ENCODE measurements around the gene SBF2. TPM values are rescaled to one million over a fixed set of nuclear protein-coding genes. Genes with fewer than 3 reads are reported as not detected.
"Not testable (repeated sequence)": the region's sequence is repeated elsewhere in the genome, so short reads cannot be mapped to it uniquely, and the experiment has no call there.

SBF2 gene
- total RNA-seq, 1 donor from 2014 or later: 30.7 TPM

DNA sequence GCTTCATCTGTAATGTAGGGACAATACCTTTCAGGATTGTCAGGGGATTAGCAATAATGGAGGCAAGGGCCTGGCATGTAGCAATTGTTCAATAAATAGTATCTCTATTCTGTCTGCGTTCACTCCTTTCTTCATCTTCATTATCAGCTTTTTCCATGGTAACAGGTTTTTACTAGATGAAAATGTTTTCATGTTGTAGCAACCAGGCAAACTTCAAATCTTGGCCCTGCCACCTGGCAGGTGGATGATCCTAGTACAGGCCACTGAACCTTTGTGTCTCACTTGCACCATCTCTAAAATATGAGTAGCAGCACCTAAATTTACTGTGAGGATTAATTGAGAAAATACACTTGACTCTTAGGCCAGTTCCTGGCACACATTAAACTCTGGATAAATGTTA is 546.8 kb downstream of the SBF2 start:
- Mint-ChIP-seq H3K27me3 (ENCODE audit: unreplicated experiment) (no peaks in the 10 kb centered on the region), H3K9me3 (ENCODE audit: unreplicated experiment) (no peaks in the 10 kb centered on the region), H3K27ac (ENCODE audit: unreplicated experiment) (no peak overlapping the region), H3K4me1 (ENCODE audit: low read depth, unreplicated experiment) (no peaks in the 10 kb centered on the region), H3K4me3 (ENCODE audit: unreplicated experiment) (no peak overlapping the region), H3K36me3 (ENCODE audit: unreplicated experiment) (no peaks in the 10 kb centered on the region)
- TF ChIP-seq CTCF (IDR thresholded peaks at IDR 0.05; ENCODE audit: partially characterized antibody, unreplicated experiment): no peak
- DNase-seq: no peak

- no peaks in the 10 kb centered on the region for H3K9me3 Mint-ChIP-seq (ENCODE audit: unreplicated experiment)
- no peak for DNase-seq
- no peaks in the 10 kb centered on the region for H3K36me3 Mint-ChIP-seq (ENCODE audit: unreplicated experiment)
Observed at GRCh38 chr11:9745411-9746211, 548.4 kb downstream of the SBF2 start.

DNA sequence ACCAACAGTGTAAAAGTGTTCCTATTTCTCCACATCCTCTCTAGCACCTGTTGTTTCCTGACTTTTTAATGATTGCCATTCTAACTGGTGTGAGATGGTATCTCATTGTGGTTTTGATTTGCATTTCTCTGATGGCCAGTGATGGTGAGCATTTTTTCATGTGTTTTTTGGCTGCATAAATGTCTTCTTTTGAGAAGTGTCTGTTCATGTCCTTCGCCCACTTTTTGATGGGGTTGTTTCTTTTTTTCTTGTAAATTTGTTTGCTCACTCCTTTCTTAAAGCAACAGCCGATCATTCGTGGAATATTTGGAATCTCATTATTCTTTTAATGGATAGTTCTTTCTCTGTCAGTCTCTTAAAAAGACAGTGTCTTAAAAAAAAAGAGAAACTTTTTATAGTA is 550.5 kb downstream of the SBF2 start:
- DNase-seq; H3K27ac Mint-ChIP-seq (ENCODE audit: unreplicated experiment); H3K4me1 Mint-ChIP-seq (ENCODE audit: low read depth, unreplicated experiment); H3K4me3 Mint-ChIP-seq (ENCODE audit: unreplicated experiment); H3K27me3 Mint-ChIP-seq (ENCODE audit: unreplicated experiment); H3K9me3 Mint-ChIP-seq (ENCODE audit: unreplicated experiment): not testable (repeated sequence)
- peaks cover 11% of the 10 kb centered on the region for H3K36me3 Mint-ChIP-seq (ENCODE audit: unreplicated experiment)

More at GRCh38 chr11:9745411-9746211, 548.4 kb downstream of the SBF2 start:
- H3K27ac Mint-ChIP-seq (ENCODE audit: unreplicated experiment): no peak overlapping the region
- no peak overlapping the region for H3K4me3 Mint-ChIP-seq (ENCODE audit: unreplicated experiment)
- no peaks in the 10 kb centered on the region for H3K4me1 Mint-ChIP-seq (ENCODE audit: low read depth, unreplicated experiment)
- TF ChIP-seq CTCF (IDR thresholded peaks at IDR 0.05; ENCODE audit: partially characterized antibody, unreplicated experiment): no peak
- H3K27me3 Mint-ChIP-seq (ENCODE audit: unreplicated experiment): no peaks in the 10 kb centered on the region

DNA sequence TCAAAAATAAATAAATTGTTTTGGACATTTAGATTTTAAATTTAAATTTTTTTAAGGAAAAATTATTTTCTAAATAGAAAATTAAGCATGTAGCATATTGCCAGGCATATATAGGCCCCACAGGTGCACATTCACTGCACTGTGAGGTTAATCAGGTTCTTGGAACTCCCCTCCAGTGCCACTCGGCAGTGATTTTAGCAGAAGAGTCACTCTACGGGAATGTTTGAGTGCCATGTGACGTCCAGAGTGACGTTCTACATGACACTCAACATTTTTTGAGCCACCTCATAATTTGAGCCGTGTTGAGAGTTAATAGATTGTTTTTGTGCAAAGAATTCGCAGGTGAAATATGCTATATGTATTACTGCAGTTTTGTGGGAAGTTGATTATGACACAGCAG is 552.8 kb downstream of the SBF2 start:
- no peak for TF ChIP-seq CTCF (IDR thresholded peaks at IDR 0.05; ENCODE audit: partially characterized antibody, unreplicated experiment)
- Mint-ChIP-seq H3K27ac (ENCODE audit: unreplicated experiment) (no peak overlapping the region), H3K4me1 (ENCODE audit: low read depth, unreplicated experiment) (no peaks in the 10 kb centered on the region)

GRCh38 chr11:9740202-9740883 is 553.7 kb downstream of the SBF2 start:
- no peak for TF ChIP-seq CTCF (IDR thresholded peaks at IDR 0.05; ENCODE audit: partially characterized antibody, unreplicated experiment)
- Mint-ChIP-seq H3K27me3 (ENCODE audit: unreplicated experiment) (peaks cover 2% of the 10 kb centered on the region), H3K4me3 (ENCODE audit: unreplicated experiment) (no peak overlapping the region), H3K9me3 (ENCODE audit: unreplicated experiment) (peaks cover 8% of the 10 kb centered on the region), H3K36me3 (ENCODE audit: unreplicated experiment) (peaks cover 26% of the 10 kb centered on the region), H3K27ac (ENCODE audit: unreplicated experiment) (no peak overlapping the region), H3K4me1 (ENCODE audit: low read depth, unreplicated experiment) (no peaks in the 10 kb centered on the region)
- no peak for DNase-seq

More for the DNA sequence above, 552.8 kb downstream of the SBF2 start:
- Mint-ChIP-seq H3K36me3 (ENCODE audit: unreplicated experiment) (peaks cover 18% of the 10 kb centered on the region), H3K27me3 (ENCODE audit: unreplicated experiment) (peaks cover 2% of the 10 kb centered on the region), H3K4me3 (ENCODE audit: unreplicated experiment) (no peak overlapping the region), H3K9me3 (ENCODE audit: unreplicated experiment) (peaks cover 4% of the 10 kb centered on the region)
- no peak for DNase-seq

All from glutamatergic neuron (in vitro differentiated cells).